ENCODE measurements around the gene RUVBL2.
"Not testable (repeated sequence)": the region's sequence is repeated elsewhere in the genome, so short reads cannot be mapped to it uniquely, and the experiment has no call there.

RUVBL2 gene

DNA sequence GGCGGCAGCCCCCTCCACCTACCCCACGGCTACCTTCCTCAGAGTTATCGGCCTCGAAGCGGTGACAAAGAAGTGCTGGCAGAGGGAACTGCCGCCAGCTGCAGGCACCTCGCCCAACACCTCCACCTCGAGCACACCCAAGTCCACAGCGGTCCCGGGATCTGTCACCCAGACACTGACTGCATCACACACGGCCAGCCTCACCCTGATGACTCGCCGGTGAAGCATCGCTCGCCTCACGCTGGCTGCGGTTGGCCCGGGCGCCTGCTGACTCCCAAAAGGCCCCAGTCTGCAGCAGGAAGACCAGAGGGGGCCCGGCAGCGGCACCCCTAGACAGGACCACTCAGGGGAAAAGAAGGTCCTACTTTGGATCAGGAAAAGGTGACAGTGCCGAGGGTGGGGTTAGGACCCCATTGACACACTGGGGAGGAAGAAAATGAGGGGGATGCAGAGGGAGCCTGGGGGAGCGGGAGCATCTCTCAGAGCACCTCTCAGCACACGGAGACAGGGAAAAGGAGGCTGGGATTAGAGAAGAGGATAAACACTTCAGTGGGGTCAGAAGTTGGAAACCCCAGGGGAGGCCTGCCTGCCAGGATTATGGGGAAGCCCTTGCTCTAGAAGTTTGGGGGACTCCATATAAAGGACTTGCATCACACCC lies 56.8 kb downstream of the RUVBL2 start:
- not testable (repeated sequence) for DNase-seq

DNA sequence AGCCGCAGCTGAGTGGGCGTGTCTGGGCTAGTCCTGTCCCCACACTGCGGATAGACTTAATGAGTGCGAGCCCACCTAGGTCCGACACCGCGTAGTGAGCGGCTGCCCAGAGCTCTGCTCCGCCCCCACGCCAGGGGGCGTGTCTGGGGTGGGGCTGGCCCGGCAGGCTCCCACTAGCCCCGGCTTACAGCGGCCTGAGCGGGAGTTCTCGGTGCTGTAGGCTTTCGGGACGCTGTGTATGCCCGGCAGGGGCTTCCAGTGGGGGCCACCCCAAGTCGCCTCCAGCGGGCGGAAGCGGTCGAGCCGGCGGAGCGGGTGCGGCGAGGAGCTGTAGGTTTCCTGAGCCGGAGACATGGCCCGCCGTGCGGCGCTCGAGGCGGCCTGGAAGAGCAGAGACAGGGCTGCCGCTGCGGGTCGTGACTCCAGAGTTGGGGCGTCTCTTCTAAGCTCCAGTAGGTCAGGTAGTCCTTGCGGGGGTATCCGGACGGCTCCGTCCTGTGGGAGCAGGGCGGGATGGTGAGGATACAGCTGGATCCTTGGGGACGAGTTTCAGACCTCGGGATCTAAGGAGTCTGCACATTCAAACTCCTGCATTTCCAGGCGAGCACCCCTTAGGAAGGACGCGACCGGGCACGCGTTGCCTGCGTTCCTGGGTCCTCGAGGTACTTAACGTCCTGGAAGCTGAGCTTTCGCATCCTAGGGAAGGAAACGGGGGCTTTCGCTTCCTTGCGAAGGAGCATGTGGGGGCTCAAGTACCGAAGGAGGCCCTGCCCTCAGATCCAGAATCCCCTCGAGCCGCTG lies 62.6 kb downstream of the RUVBL2 start:
- peak; percentile 60 for DNase-seq

- not testable (repeated sequence) for DNase-seq
Measured at GRCh38 chr19:49056902-49057596, 63.4 kb downstream of the RUVBL2 start.

GRCh38 chr19:49057636-49058234 lies 64.0 kb downstream of the RUVBL2 start, which contains the start of gene CGB7:
CGB7 (minus strand) TSS chr19:49057749; CDS start chr19:49055375, 2,374 bp downstream.
- peak; percentile 25 for DNase-seq

- peak; percentile 25 for DNase-seq
Measured at GRCh38 chr19:49058562-49058961, 64.9 kb downstream of the RUVBL2 start.

DNA sequence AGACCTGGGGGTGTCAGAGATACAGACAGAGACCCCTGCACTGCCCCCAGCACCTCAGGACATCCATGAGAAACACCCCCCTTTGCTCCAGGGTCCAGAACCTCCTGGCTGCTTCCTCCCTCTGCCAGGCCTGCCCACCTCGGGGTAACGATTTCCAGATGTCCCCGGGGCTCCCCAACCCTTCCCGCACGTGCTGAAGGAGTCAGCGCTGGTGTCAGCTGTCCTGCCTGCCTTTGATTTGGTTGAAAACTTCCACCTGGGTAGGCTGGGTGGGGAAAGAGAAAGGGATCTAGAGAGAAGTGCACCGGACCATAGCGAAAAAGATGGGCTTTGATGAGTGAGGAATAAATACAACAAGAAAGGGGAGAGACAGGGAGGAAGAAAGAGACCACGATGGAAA lies 65.4 kb downstream of the RUVBL2 start:
- DNase-seq: no peak

- DNase-seq: no peak
Measured at GRCh38 chr19:49061000-49061399, 67.3 kb downstream of the RUVBL2 start.

DNA sequence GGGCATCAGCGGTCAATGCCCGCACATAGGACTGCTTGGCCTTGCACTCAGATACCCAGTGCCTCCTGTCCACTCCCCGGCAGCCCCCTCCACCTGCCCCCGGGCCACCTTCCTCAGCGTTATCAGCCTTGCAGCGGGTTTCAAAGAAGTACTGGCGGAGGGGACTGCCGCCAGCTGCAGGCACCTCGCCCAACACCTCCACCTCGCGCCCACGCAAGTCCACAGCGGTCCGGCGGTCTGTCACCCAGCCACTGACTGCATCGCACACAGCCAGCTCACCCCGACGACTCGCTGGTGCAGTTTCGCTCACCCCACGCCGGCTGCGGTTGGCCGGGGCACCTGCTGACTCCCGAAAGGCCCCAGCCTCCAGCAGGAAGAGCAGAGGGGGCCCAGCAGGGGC lies 67.8 kb downstream of the RUVBL2 start:
- no peak for DNase-seq

DNA sequence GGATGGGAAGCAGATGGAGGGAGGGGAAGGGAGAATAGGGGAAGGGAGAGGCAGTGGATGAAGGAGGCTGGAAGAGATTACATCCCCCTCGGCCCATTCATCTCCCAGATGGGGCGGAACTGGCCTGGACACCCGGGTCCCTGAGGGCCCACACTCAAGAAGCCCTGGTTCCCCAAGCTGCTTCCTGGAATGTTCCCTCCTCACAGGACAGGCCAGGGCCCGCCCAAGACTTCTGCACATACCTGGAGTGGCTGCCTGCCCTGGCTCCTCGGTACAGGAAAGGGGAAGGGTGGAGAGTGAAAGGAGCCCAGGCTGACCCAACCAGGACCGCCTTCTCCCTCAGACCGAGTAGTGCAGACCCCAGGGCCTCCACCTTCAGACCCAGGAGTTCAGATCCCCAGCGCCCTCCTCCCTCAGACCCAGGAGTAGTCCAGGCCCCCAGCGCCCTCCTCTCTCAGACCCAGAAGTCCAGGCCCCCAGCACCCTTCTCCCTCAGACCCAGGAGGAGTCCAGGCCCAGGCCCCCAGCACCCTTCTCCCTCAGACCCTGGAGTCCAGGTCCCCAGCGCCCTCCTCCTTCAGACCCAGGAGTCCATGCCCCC lies 70.4 kb downstream of the RUVBL2 start:
- DNase-seq: no peak

GRCh38 chr19:49064768-49065611 lies 71.3 kb downstream of the RUVBL2 start, which contains the start of gene NTF4:
NTF4 (minus strand) TSS chr19:49064818; CDS start chr19:49061997, 2,821 bp downstream.
- DNase-seq: no peak
